Kidney epithelial cell (primary cell): ENCODE data around the gene NALCN. TPM values are rescaled to one million over a fixed set of nuclear protein-coding genes. Genes with fewer than 3 reads are reported as not detected.
A peak's percentile ranks its signal among the peaks of the same experiment; 100 is the strongest.

ENCODE experiments used
- DNase-seq: peaks from one replicate; pipeline ENCODE4 v3.0.0-alpha.2; 2010; ENCODE audit warnings: low read depth
- H3K27me3 ChIP-seq: 2 replicates; pipeline ENCODE4 v1.6.0; 2011; ENCODE audit warnings: low read length; ENCODE audit not compliant: control insufficient read depth, insufficient read depth
- H3K36me3 ChIP-seq: 2 replicates; pipeline ENCODE4 v1.5.1; 2011; ENCODE audit warnings: low read length; ENCODE audit not compliant: control insufficient read depth, insufficient read depth
- H3K4me3 ChIP-seq: 2 replicates; pipeline ENCODE4 v1.5.1; 2011; ENCODE audit warnings: low read depth, mild to moderate bottlenecking, control low read depth, low read length
- CTCF ChIP-seq: IDR thresholded peaks from 2 replicates; pipeline ENCODE4 v1.5.1; 2011; ENCODE audit warnings: mild to moderate bottlenecking, moderate library complexity, low read length, control low read depth, inconsistent platforms; ENCODE audit not compliant: insufficient read depth, poor library complexity, severe bottlenecking
- total RNA-seq: library from RNA; depleted of rRNA; stranded (reverse); fragments of >200 nt; gene quantifications from 2 replicates; pipeline ENCODE4 v1.2.3, GENCODE V29; 2015

The NALCN gene
- total RNA-seq, 1 donor from 2014 or later: 1.8 TPM

- H3K4me3 ChIP-seq: no peak overlapping the region
- no peaks in the 10 kb centered on the region for H3K27me3 ChIP-seq
- no peak for DNase-seq
- no peaks in the 10 kb centered on the region for H3K36me3 ChIP-seq
- no peak for TF ChIP-seq CTCF
These were observed 390.4 kb downstream of the NALCN start for GRCh38 chr13:101025925-101026324.

- Histone ChIP-seq H3K27me3 (no peaks in the 10 kb centered on the region), H3K36me3 (no peaks in the 10 kb centered on the region), H3K4me3 (no peak overlapping the region)
- no peak for TF ChIP-seq CTCF
- DNase-seq: no peak
These were observed 390.8 kb downstream of the NALCN start for GRCh38 chr13:101025519-101025918.

- no peaks in the 10 kb centered on the region for H3K36me3 ChIP-seq
- TF ChIP-seq CTCF: no peak
- H3K4me3 ChIP-seq: no peak overlapping the region
- H3K27me3 ChIP-seq: no peaks in the 10 kb centered on the region
- DNase-seq: peak; percentile 44
These were observed 397.2 kb downstream of the NALCN start for GRCh38 chr13:101019126-101019525.

GRCh38 chr13:101018720-101019119 lies 397.6 kb downstream of the NALCN start:
- Histone ChIP-seq H3K36me3 (no peaks in the 10 kb centered on the region), H3K4me3 (no peak overlapping the region), H3K27me3 (no peaks in the 10 kb centered on the region)
- peak; percentile 48 for DNase-seq
- no peak for TF ChIP-seq CTCF

GRCh38 chr13:101017123-101017872 lies 399.0 kb downstream of the NALCN start:
- Histone ChIP-seq H3K4me3 (no peak overlapping the region), H3K36me3 (no peaks in the 10 kb centered on the region), H3K27me3 (no peaks in the 10 kb centered on the region)
- no peak for TF ChIP-seq CTCF
- DNase-seq: no peak

- TF ChIP-seq CTCF: no peak
- no peak for DNase-seq
- H3K36me3 ChIP-seq: no peaks in the 10 kb centered on the region
- H3K27me3 ChIP-seq: no peaks in the 10 kb centered on the region
- no peak overlapping the region for H3K4me3 ChIP-seq
These were observed 399.8 kb downstream of the NALCN start for GRCh38 chr13:101016475-101016874.
